HG03064 (cell line): Measurements from ENCODE around the gene CD63.
"Not testable (repeated sequence)": the region's sequence is repeated elsewhere in the genome, so short reads cannot be mapped to it uniquely, and the experiment has no call there.

Experiments
- ATAC-seq: cut with Tn5 transposase; IDR thresholded peaks from one replicate; pipeline ENCODE4 v1.9.1; 2021; ENCODE audit warnings: low read depth; ENCODE audit not compliant: unreplicated experiment

Gene CD63, protein sequence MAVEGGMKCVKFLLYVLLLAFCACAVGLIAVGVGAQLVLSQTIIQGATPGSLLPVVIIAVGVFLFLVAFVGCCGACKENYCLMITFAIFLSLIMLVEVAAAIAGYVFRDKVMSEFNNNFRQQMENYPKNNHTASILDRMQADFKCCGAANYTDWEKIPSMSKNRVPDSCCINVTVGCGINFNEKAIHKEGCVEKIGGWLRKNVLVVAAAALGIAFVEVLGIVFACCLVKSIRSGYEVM

DNA sequence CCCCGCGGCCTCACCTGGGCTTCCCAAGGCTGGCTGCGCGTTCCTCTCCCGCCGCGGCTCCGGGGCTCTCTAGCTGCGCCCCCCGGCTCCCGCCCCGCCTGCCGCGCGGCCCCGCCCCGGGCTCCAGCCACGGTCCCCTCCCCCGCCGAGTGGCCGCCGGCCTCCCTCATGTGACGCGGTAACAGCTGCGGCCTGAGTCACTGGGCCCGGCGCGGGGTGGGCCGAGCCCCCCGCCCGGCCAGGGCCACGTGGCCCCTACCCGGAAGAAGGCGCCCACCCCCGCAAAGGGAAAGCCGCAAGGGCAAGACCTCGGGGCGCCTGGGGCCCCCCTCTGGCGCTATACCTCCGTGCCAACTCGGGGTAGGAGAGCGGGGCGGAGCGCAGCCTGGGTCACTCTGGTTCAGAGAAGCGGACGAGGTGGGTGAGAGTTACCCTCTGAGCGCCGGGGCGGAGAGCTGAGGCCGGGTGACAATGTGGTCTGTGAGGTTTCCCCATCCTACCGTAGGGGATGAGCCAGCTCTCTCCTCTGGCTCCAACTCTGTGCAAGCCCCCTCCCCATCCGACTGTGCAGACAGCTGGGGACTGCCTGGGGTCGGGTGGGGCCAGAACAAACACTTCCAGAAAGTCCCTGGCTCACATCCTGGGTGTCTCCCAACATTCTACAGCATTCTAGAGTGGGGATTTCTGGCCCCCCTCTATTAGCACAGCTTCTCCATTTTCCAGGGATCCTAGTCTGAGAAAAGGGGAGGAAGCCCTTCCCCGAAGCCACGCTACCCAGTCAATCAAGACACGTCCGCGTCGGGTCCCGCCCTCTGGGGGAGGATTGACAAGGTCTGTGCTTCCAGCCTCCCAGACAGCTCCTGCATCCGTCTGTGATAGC lies at the start of gene CD63:
Gene CD63, minus strand, starts transcription at position 71 of the 880 bp plus-strand sequence. CDS start 668 bp downstream, outside the sequence.
- ATAC-seq: peak; percentile 61

DNA sequence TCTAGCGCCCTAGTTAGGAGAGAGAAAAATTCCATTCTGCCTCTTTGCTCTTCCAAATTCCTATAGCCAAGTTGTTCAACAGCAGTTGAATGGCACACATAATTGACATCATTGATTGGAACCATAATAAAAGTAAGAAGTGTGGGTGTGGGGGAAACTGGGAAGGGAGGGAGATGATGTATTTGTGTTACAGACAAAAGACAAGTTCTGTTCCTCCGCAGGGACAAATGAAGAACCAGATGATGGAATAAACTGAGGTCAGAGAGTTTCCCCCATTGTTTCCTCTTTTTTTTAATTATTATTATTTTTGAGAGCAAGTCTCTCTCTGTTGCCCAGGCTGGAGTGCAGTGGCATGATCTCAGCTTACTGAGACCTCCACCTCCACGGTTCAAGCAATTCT lies 49.0 kb upstream of the CD63 start:
- ATAC-seq: no peak

DNA sequence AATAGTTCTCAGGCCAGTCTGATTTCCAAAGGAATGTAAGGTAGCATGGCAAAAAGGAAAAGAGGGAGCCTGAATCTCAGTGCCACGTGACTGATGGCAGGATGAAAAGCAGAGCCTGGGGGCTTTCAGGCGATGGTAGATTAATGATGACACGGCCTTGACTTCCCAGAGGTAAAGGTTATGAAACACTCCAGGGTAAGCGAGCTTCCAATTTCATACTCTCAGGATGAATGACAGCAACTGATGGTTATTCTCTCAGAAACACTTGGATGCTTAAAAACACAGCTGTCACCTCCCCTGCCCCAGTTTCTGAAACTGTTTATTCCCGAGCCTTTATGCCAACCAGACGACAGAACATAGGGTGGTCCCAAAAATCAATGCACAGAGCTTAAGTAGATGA lies 42.9 kb upstream of the CD63 start:
- ATAC-seq: no peak

DNA sequence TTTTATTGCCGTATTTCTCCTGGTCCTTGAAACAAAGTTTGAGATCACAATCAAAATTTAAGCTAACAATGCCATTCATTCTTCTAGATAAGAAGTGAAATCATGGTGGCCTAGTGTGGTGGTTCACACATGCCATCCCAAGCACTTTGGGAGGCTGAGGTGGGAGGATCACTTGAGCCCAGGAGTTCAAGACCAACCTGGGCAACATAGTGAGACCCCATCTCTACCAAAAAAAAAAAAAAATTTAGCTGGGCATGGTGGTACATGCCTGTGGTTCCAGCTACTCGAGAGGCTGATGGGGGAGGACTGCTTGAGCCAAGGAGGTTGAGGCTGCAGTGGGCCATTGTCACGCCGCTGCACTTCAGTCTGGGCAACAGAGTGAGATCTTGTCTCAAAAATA lies 38.3 kb upstream of the CD63 start:
- ATAC-seq: no peak

DNA sequence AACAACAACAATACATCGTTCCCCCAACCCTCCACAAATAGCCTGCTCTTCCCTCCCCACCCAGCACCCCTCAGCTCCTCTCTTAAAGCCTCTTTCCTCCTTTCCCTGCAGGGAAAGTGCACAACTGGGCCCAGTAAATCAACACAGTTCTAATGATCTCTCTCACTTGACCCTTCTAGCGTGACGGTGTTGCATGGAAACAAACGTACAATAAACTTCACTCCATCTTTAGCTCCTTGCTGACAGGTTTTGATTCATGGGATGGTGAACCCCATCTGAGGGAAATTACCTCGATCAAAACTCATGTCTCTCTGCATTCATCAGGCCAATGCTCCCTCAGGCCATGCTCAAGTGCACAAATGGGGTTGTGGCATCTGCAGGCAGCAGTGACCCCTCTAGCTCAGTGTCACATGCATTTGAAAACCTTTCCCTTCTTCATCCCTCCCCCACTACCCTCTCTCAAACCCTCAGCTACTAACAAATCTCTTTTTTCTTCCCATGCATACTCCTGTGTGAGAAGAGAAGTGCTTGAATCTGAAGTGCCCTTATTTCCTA lies 37.0 kb upstream of the CD63 start:
- no peak for ATAC-seq

DNA sequence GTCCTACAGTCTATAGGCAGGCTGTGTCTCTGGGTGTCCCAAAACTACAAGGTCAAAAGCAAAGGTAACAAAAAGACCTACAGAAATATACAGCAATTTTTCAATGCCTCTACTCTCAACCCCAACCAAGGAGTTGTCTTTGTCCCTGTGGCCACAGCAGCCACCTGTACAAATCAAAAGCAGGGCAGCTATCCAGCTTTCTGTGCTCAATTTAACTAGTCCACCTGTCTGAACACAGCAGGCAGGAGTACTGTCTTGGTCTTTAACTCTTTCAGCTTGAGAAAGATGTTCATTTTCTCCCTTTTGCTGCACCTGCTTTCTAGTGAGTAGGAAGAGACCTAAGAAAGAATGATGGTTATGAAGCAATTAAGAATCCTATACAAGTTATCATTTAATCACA lies 33.8 kb upstream of the CD63 start:
- ATAC-seq: no peak

DNA sequence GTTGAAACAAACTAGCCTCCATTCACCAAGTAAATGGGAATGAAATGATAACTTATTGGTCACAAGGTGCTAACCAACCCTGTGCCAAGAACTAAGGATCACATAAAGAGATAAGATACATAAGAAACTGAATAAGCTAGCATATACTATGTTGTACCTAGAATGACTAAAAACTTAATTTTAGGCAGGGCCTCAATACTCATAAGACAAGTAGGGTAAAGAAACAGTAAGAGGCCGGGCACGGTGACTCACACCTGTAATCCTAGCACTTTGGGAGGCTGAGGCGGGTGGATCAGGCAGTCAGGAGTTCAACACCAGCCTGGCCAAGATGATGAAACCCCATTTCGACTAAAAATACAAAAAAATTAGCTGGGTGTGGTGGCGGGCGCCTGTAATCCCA lies 31.9 kb upstream of the CD63 start:
- no peak for ATAC-seq

DNA sequence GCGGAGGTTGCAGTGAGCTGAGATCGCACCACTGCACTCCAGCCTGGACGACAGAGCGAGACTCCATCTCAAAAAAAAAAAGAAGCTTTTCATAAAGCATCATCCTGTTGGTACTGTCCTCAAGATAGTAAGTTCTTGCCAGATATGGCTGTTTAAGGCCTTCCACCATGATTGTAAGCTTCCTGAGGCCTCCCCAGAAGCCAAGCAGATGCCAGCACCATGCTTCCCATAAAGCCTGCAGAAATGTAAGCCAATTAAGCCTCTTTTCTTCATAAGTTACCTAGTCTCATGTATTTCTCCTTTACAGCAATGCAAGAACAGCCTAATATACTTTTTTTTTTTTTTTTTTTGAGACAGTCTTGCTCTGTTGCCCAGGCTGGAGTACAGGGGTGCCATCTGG lies 29.8 kb upstream of the CD63 start:
- not testable (repeated sequence) for ATAC-seq

DNA sequence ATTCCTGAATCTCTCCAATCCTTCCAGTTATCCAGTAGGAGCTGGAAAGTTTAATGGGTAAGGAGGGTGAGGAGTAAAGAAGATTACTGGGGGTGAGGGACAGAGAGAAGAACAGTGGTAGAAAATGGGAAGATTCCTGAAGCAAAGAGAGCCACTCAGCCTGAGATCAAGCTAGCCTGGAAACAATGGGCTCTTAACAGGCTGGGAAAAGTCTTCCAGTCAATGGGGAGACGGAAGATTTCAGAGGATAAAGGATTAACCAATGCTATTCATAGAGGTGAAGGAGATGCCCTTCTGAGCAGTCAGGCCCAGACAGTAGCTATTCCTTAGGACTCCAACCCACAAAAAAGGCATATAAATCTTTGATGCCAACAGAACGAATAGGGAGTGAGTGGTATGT lies 28.9 kb upstream of the CD63 start:
- ATAC-seq: no peak

DNA sequence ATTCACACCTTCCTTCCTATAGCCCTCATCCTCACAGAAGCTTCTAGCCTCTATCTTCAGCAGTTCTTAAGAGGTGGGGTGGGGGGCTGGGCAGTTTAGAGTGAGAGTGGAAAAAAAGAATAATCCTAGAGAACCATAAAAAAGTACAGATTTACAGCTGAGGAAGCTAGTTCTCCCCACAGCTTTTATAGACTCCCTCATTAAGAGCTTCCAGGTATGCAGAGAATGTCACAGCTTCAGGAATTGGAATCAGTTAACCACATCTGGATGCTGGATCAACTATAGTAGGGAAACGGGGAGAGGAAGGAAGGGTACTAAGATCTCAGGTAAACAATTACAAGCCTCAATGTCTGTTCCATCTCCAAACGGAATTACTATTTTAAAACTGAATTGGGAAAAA lies 26.4 kb upstream of the CD63 start:
- ATAC-seq: no peak

DNA sequence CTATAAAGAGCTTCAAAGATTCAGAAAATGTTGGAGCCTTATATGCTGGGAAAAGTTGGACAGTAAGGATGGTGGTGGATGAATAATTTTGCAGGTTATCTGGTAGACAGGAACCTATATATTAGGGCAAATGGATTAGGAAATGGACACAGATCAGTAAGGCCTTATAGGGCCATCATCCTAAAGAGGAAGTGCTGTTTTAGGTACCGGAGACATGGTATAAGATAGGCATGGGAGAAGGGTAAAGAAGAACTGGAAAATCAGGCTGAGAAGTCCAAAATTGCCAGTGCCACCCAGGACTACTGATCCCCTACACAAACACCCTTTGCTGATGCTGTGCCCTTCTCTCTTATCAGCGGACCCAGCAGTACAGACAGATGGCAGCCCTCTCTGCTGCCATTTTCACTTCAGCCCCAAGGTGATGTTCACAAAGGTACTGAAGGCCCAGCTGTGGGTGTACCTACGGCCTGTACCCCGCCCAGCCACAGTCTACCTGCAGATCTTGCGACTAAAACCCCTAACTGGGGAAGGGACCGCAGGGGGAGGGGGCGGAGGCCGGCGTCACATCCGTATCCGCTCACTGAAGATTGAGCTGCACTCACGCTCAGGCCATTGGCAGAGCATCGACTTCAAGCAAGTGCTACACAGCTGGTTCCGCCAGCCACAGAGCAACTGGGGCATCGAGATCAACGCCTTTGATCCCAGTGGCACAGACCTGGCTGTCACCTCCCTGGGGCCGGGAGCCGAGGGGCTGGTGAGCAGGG lies 19.6 kb upstream of the CD63 start:
- ATAC-seq: no peak

DNA sequence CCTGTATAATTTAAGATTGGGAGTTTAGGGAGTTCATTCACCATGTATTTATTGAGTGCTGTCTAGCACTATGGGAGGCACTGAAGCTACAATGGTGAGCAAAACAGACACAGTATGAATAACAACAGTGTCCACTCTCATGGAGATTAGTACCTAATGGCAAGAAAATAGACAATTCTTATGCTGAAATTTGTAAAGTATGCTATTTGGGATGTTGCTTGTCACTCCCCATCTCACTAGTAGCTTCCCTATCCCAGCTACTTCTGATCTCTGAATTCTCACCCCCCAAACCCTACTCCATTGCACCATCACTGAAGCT lies 18.1 kb upstream of the CD63 start:
- no peak for ATAC-seq

DNA sequence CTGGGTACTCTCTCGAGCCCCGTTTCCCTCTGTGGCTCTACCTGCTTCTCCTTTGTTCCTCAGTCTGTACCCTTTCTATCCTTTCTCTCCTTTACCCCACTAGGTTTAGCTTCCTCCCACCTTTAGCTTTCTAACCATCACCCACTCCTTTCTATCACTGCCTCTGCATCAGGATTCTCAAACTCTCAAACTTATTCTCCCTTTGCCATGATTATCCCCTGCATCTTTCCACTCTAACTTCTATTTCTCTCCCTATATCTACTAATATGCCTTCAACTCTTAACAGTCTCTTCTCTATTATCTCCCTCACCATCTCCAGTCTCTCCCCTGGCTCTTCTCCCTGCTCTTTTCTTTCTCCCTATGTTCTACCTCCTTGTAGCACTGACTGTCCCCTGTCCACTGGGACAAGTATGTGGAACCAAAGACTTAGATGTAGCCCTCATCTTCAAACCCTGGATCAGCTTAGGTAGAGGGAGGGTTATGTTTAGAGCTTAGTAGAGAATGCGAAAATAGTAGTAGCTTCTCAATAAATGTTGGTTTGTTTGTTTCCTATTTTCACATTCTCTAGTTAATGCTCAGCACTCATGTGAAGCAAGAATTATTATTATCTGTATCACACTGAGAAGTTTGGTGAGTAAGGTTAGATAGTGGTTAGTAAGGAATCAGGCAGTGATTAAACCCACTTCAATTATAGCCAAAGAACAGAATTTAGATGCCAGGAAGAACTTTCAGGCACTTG lies 17.5 kb upstream of the CD63 start:
- ATAC-seq: no peak

DNA sequence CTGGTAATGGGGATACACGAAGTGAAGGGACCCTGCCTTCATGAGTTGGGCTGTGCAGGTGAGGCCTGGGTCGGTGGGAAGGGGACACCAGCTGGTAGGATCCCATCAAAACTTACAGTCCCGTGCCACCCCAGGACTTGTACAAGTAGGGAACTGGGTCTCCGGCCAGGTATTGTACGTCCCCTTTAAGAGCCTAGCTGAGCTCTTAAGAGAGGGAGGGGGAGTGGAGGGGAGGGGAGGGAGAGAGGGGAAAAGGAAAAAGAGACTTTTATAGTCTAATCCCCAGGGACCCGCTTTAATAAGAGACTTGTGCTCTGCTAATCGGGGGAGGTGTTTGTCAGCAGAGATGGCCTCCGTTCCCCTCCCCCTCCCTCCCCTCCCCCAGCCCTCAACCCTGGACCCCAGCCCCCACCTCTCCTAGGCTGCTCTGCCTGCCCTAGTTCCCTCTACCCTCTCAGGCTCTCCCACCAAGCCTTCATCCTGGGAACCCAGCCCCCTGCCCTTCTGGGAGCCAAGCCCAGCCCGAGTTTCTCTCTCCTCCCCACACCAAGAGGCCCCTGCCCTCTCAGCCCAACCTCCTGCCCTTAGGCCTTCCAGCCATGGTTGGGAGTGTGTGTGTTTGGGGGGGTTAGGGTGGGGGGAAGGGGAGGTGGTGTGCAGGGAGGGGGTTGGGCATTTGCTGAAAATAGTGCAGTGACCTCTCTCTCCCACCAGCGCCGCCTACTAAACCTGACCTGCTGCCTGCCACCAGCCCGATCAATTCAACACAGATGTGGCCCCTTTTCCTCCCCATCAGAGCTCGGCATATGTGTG lies 16.8 kb upstream of the CD63 start:
- ATAC-seq: no peak

DNA sequence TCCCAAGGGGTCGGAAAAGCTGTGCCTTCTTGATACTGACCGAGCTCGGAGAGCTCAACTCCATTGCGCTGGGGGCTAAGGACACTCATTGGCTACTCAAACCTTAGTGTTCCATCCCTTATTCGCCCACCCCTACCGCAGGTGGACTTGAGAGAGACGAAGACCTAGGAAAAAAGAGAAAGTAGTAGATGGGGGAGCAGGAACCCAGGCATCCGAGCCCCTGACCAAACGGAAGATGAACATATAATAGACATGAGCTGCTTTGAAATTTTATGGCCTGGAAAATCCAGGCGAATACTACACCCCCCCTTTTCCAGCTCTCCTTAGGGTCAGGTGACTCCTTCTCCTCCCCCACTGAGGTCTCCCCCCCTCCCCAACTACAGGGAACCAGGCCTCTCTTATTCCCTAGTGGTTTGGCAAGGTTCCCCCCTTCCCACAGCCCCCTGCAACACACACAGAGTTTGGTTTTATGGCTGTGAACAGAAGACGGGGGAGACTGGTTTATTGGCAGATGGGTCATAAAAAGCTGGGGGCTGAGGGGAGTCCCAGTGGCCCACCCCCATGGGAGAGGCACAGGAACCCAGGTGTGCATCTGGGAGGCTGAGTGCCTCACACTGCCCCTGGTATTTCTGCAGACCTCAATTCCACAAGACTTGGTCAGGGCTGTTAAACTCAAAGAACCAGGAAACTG lies 15.7 kb upstream of the CD63 start:
- no peak for ATAC-seq

DNA sequence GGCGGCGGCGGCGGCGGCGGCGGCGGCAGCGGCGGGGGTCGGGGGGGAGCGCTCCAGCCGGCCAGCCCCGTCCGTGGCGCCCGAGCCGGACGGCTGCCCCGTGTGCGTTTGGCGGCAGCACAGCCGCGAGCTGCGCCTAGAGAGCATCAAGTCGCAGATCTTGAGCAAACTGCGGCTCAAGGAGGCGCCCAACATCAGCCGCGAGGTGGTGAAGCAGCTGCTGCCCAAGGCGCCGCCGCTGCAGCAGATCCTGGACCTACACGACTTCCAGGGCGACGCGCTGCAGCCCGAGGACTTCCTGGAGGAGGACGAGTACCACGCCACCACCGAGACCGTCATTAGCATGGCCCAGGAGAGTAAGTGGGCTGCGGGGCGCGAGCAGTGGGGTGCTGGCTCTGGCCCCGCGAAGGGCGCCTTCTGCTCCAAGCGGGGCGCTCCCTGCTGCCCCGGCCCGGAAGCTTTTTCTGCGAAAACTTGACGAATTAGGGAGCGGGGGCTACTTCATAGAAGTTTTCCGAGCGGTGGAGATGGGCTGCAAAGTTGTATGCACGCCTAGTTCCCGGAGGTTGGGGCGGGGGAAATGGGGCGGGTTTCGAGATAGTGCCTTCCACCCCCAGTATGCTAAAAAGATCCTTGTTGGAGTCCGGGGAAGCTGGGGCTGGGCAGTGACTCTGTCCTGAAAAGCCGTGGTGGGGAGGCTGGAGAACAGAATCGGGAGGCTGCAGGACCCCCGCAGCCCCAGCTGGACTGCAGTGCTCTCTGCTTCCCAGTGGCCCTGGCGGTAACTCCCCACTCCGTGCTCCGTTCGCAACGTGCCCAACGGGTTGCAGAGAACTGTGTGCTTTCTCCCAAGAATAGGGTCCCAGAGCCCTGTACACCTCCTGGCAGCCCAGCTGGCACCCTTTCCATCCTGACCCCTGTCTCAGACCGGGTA lies 14.9 kb upstream of the CD63 start:
- ATAC-seq: no peak

DNA sequence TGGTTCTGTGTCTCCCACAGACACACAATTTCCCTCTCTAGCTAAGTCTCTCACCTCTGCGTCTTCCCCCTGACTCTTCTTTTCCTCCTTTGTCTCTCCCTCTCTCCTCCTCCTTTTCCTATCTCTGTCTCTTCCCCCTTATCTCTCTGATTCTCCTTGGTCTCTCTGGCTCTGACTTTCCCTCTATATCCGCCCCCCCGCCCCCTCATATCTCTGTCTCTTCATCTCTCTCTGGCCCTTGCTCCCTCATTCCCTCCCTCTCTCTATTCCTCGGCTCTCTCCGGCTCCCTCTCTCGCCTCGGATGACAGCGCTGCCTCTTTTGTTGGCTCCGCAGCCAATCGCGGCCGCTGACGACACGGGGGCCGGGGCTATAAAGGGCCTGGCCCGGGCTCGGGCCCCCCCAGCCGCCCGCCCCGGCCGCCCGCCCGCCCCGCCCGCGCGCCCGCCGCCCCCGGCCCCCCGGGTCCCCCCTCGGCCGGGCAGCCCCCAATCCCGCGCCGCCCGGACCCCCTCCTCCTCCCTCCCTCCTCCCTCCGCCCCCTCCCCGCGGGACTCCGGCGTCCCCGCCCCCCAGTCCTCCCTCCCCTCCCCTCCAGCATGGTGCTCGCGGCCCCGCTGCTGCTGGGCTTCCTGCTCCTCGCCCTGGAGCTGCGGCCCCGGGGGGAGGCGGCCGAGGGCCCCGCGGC lies 14.1 kb upstream of the CD63 start, which contains the start of gene GDF11:
Gene GDF11, plus strand, starts transcription at position 404 of the 687 bp plus-strand sequence. Its CDS starts 195 bp downstream, at position 599.
- ATAC-seq: no peak
